Thyroid gland (tissue), 4 donors: Measurements from ENCODE around the gene INKA2. TPM values are rescaled to one million over a fixed set of nuclear protein-coding genes. Genes with fewer than 3 reads are reported as not detected.

ENCODE experiments used
- DNase-seq, 2 donors: peaks; one replicate each; pipeline ENCODE4 v3.0.0-alpha.2; 2019
- H3K27ac ChIP-seq, 3 donors: fragments of 200-600 bp; sonication (generic); 1 replicate in 2 of 3; 2 replicates in 1 of 3; pipeline ENCODE4 v1.5.1; 2016 to 2019; ENCODE audit warnings: mild to moderate bottlenecking in 1 of 3, moderate library complexity in 1 of 3
- H3K27me3 ChIP-seq: fragments of 200-600 bp; sonication (generic); one replicate; pipeline ENCODE4 v1.5.1; 2019
- H3K36me3 ChIP-seq, 2 donors: fragments of 200-600 bp; sonication (generic); one replicate each; pipeline ENCODE4 v1.5.1; 2016 to 2019
- H3K4me1 ChIP-seq, 2 donors: fragments of 200-600 bp; sonication (generic); one replicate each; pipeline ENCODE4 v1.5.1; 2017 to 2019
- H3K4me3 ChIP-seq, 3 donors: fragments of 200-600 bp; sonication (generic); replicated peaks in 1 of 3; 1 replicate in 2 of 3; 2 replicates in 1 of 3; pipeline ENCODE4 v1.5.1; 2016; ENCODE audit warnings: mild to moderate bottlenecking in 1 of 3
- H3K9me3 ChIP-seq: fragments of 200-600 bp; sonication (generic); one replicate; pipeline ENCODE4 v1.5.1; 2017
- CTCF ChIP-seq, 6 experiments: fragments of 200-600 bp in 3 of 6; fragments of 450-650 bp in 3 of 6; sonication (generic) in 3 of 6; IDR thresholded peaks; one replicate each; pipeline ENCODE4 v1.5.1; 2016 to 2019; ENCODE audit warnings: antibody characterized with exemption in 6 of 6, mild to moderate bottlenecking in 2 of 6, inconsistent platforms in 1 of 6, moderate library complexity in 1 of 6
- POLR2A ChIP-seq, 2 donors: fragments of 450-650 bp; IDR thresholded peaks; one replicate each; pipeline ENCODE4 v1.6.1; 2017; ENCODE audit warnings: antibody characterized with exemption in 2 of 2, mild to moderate bottlenecking in 2 of 2, moderate library complexity in 1 of 2
- WGBS, 2 donors: methylation state at CpG; one replicate each; pipeline ENCODE4 v1.1.5; 2017; 5-methylcytosine and 5-hydroxymethylcytosine counted together
- intact Hi-C: fragments of 100-400 bp; cut with DNase I; formaldehyde crosslinking; loops from one replicate; pipeline ENCODE4 v1.15.1; 2023
- total RNA-seq, 4 donors: library from RNA; depleted of rRNA; stranded (reverse); fragments of >200 nt; gene quantifications; one replicate each; pipeline ENCODE4 v1.2.3, GENCODE V29; 2016

INKA2 gene
- total RNA-seq, 4 donors from 2014 or later = 4.0 to 5.8 (median 4.4) TPM

GRCh38 chr1:111739925-111740765, 950 bp upstream of the INKA2 start:
- H3K4me3 ChIP-seq = peak overlapping the region in 2 of 3 donors; percentile 41 to 64
- H3K27me3 ChIP-seq = no peaks in the 10 kb centered on the region
- intact Hi-C loops = no loop called here
- H3K27ac ChIP-seq = peak overlapping the region; percentile 89 to 97 (median 96)
- peaks cover 9 to 20% of the 10 kb centered on the region in 2 donors for H3K4me1 ChIP-seq
- no peaks in the 10 kb centered on the region for H3K36me3 ChIP-seq
- WGBS, 2 donors = 3 to 7% methylated on average over 27 to 50 of the region's 63 CpGs
- no peak for TF ChIP-seq POLR2A (IDR thresholded peaks at IDR 0.05)
- no peaks in the 10 kb centered on the region for H3K9me3 ChIP-seq
- DNase-seq = peak; percentile 60 to 71

GRCh38 chr1:111738436-111739193, 580 bp downstream of the INKA2 start:
- Histone ChIP-seq H3K27ac (peak overlapping the region; percentile 89 to 97 (median 96)), H3K9me3 (no peaks in the 10 kb centered on the region), H3K27me3 (no peaks in the 10 kb centered on the region), H3K36me3 (no peaks in the 10 kb centered on the region), H3K4me3 (peak overlapping the region; percentile 41 to 67 (median 64)), H3K4me1 (peaks cover 9 to 33% of the 10 kb centered on the region in 2 donors)
- peak; percentile 80 to 81 for DNase-seq
- intact Hi-C loops = no loop called here
- 0 to 1% methylated on average over 34 to 39 of the region's 61 CpGs for WGBS, 2 donors
- TF ChIP-seq POLR2A (IDR thresholded peaks at IDR 0.05) = no peak
- no peak for TF ChIP-seq CTCF (IDR thresholded peaks at IDR 0.05)

GRCh38 chr1:111738133-111738435, 1.1 kb downstream of the INKA2 start:
- TF ChIP-seq POLR2A (IDR thresholded peaks at IDR 0.05) (no peak), CTCF (IDR thresholded peaks at IDR 0.05) (no peak)
- 27% methylated on average over 8 to 9 of the region's 9 CpGs for WGBS, 2 donors
- H3K27me3 ChIP-seq = no peaks in the 10 kb centered on the region
- H3K27ac ChIP-seq = peak overlapping the region; percentile 89 to 97 (median 96)
- H3K9me3 ChIP-seq = no peaks in the 10 kb centered on the region
- intact Hi-C loops = no loop called here
- DNase-seq = no peak
- no peaks in the 10 kb centered on the region for H3K36me3 ChIP-seq
- peak overlapping the region; percentile 41 to 67 (median 64) for H3K4me3 ChIP-seq
- peaks cover 9 to 38% of the 10 kb centered on the region in 2 donors for H3K4me1 ChIP-seq

- no peak for TF ChIP-seq CTCF (IDR thresholded peaks at IDR 0.05)
- TF ChIP-seq POLR2A (IDR thresholded peaks at IDR 0.05) = no peak
- Histone ChIP-seq H3K27ac (peak overlapping the region in 2 of 3 donors; percentile 96 to 97), H3K4me3 (peak overlapping the region in 1 of 3 donors; percentile 64), H3K36me3 (no peaks in the 10 kb centered on the region), H3K27me3 (no peaks in the 10 kb centered on the region), H3K4me1 (peaks cover 9 to 39% of the 10 kb centered on the region in 2 donors), H3K9me3 (no peaks in the 10 kb centered on the region)
- intact Hi-C loops = no loop called here
- 59 to 67% methylated on average over 8 of the region's 8 CpGs for WGBS, 2 donors
- no peak for DNase-seq
These were observed 1.7 kb downstream of the INKA2 start for GRCh38 chr1:111737216-111738132.
